Panc1 (cell line): Measurements from ENCODE around the gene CD1E. TPM values are rescaled to one million over a fixed set of nuclear protein-coding genes. Genes with fewer than 3 reads are reported as not detected.

Experiments used
- ATAC-seq: fragments of 200-7000 bp; cut with Tn5 transposase; 2 replicates; pipeline ENCODE4 v1.9.1; 2020; ENCODE audit warnings: mild to moderate bottlenecking, moderate library complexity
- BruUV-seq: library from RNA; stranded (reverse); fragments of 400-500 nt; replicated peaks from 2 replicates; lab custom pipeline; 2021; lab: Mats Ljungman, UMichigan
- CTCF ChIA-PET: fragments of 300-600 bp; sonication (Branson Sonifier 250); formaldehyde crosslinking; loops from one replicate; lab custom pipeline; 2022; ENCODE audit warnings: antibody characterized with exemption; lab: Charles Lee
- POLR2A ChIA-PET: fragments of 300-600 bp; sonication (Branson Sonifier 250); formaldehyde crosslinking; loops from one replicate; lab custom pipeline; 2022; ENCODE audit warnings: antibody characterized with exemption; lab: Charles Lee
- DNase-seq: peaks from one replicate; pipeline ENCODE4 v3.0.0-alpha.2; 2010; ENCODE audit warnings: low read depth, low spot score
- H3K27ac ChIP-seq: 2 replicates; pipeline ENCODE4 v1.5.1; 2011; ENCODE audit warnings: mild to moderate bottlenecking, low read length, inconsistent platforms
- H3K27me3 ChIP-seq: fragments of 200-500 bp; sonication (Bioruptor generic); 2 replicates; pipeline ENCODE4 v1.6.0; 2014; ENCODE audit warnings: low read length, inconsistent platforms; ENCODE audit not compliant: control insufficient read depth, insufficient read depth
- H3K36me3 ChIP-seq: fragments of 200-500 bp; sonication (Bioruptor generic); 2 replicates; pipeline ENCODE4 v1.5.1; 2014; ENCODE audit warnings: inconsistent platforms, mild to moderate bottlenecking, low read length, moderate library complexity; ENCODE audit not compliant: control insufficient read depth, insufficient read depth
- H3K4me1 ChIP-seq: 2 replicates; pipeline ENCODE4 v1.5.1; 2011; ENCODE audit warnings: inconsistent platforms, mild to moderate bottlenecking, low read length, moderate library complexity; ENCODE audit not compliant: control insufficient read depth, insufficient read depth
- H3K4me3 ChIP-seq, 2 experiments: 2 replicates each; pipeline ENCODE4 v1.5.1; 2011 to 2012; ENCODE audit warnings: low read depth in 2 of 2, low read length in 2 of 2, mild to moderate bottlenecking in 2 of 2, inconsistent platforms in 1 of 2, moderate library complexity in 1 of 2
- H3K9me3 ChIP-seq: fragments of 200-500 bp; sonication (Bioruptor generic); 2 replicates; pipeline ENCODE4 v1.5.1; 2014; ENCODE audit warnings: low read depth, mild to moderate bottlenecking, inconsistent platforms, low read length, moderate library complexity; ENCODE audit not compliant: control insufficient read depth, insufficient read depth
- POLR2AphosphoS5 ChIP-seq: IDR thresholded peaks from 2 replicates; pipeline ENCODE4 v1.6.1; 2012; ENCODE audit warnings: mild to moderate bottlenecking, low read depth, low read length, moderate library complexity
- REST ChIP-seq, 2 experiments: IDR thresholded peaks; 2 replicates each; pipeline ENCODE4 v1.6.1; 2011 to 2012; ENCODE audit warnings: low read depth in 2 of 2, control low read depth in 1 of 2, low read length in 1 of 2, mild to moderate bottlenecking in 1 of 2, moderate library complexity in 1 of 2; ENCODE audit not compliant: insufficient read depth in 1 of 2
- SIN3A ChIP-seq: IDR thresholded peaks from 2 replicates; pipeline ENCODE4 v1.6.1; 2012; ENCODE audit warnings: low read depth, mild to moderate bottlenecking, low read length, moderate library complexity, borderline replicate concordance; ENCODE audit not compliant: insufficient read depth
- TCF7L2 ChIP-seq: IDR thresholded peaks from 2 replicates; pipeline ENCODE4 v1.6.1; 2011; ENCODE audit warnings: mild to moderate bottlenecking, low read depth, low read length, inconsistent platforms
- in situ Hi-C: cut with HindIII; loops from 2 replicates; pipeline ENCODE4 v1.10.0; 2016; ENCODE audit warnings: low sequenced_read_pairs, low pct_unique_long_range_greater_than_20kb
- intact Hi-C: fragments of 100-400 bp; cut with micrococcal nuclease; formaldehyde crosslinking; loops from one replicate; pipeline ENCODE4 v1.10.0; 2022; ENCODE audit not compliant: unreplicated experiment
- total RNA-seq: library from RNA; stranded (reverse); gene quantifications from one replicate; pipeline ENCODE4 v1.2.1, GENCODE V29; 2021; ENCODE audit not compliant: unreplicated experiment
- TF ChIP-seq, protein P1 (sequence below): fragments of 450-650 bp; IDR thresholded peaks from 2 replicates; pipeline ENCODE4 v1.5.1; 2017; ENCODE audit warnings: mild to moderate bottlenecking

CD1E gene
- total RNA-seq, 1 experiment from 2014 or later = not detected

DNA sequence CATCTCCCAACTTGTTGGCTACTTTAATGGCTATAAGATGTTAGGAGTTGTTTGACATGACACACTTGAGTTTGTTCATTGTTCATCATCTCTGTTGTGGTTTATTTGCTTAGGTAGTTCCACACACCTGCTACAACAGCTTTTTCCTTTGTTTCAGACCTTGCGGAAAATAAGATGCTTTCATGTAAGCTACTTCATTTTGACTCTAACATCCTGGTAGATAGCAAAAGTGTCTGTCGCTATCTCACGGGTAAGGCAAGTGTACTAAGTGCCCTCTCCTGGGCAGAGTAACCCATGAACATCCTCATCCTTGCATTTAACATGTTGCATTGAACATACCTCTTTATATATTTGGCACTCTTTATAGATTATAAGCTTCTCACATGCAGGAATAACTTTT, 47.2 kb downstream of the CD1E start:
- Histone ChIP-seq H3K27me3 (no peaks in the 10 kb centered on the region), H3K36me3 (no peaks in the 10 kb centered on the region), H3K4me3 (no peak overlapping the region), H3K4me1 (no peaks in the 10 kb centered on the region), H3K9me3 (no peaks in the 10 kb centered on the region), H3K27ac (no peak overlapping the region)
- intact Hi-C loops = no loop called here
- ChIA-PET POLR2A (no interaction called here), CTCF (no interaction called here)
- ATAC-seq = no peak
- DNase-seq = no peak
- TF ChIP-seq, protein P1, sequence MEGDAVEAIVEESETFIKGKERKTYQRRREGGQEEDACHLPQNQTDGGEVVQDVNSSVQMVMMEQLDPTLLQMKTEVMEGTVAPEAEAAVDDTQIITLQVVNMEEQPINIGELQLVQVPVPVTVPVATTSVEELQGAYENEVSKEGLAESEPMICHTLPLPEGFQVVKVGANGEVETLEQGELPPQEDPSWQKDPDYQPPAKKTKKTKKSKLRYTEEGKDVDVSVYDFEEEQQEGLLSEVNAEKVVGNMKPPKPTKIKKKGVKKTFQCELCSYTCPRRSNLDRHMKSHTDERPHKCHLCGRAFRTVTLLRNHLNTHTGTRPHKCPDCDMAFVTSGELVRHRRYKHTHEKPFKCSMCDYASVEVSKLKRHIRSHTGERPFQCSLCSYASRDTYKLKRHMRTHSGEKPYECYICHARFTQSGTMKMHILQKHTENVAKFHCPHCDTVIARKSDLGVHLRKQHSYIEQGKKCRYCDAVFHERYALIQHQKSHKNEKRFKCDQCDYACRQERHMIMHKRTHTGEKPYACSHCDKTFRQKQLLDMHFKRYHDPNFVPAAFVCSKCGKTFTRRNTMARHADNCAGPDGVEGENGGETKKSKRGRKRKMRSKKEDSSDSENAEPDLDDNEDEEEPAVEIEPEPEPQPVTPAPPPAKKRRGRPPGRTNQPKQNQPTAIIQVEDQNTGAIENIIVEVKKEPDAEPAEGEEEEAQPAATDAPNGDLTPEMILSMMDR = no peak
- TF ChIP-seq TCF7L2 (no peak), POLR2AphosphoS5 (no peak), SIN3A (no peak)
- no TSS peak for BruUV-seq
- in situ Hi-C loops = no loop called here

GRCh38 chr1:158407092-158407491, 53.4 kb downstream of the CD1E start:
- CTCF ChIA-PET = interaction anchor here (0.7 kb wide), 1 partner anchor 10 kb away, joined by 7 read pairs; no protein-coding TSS in a partner anchor
- intact Hi-C loops = no loop called here

More at GRCh38 chr1:158407092-158407491, 53.4 kb downstream of the CD1E start:
- no peaks in the 10 kb centered on the region for H3K4me1 ChIP-seq
- no peaks in the 10 kb centered on the region for H3K36me3 ChIP-seq
- no peak overlapping the region for H3K4me3 ChIP-seq
- POLR2A ChIA-PET = no interaction called here
- in situ Hi-C loops = no loop called here
- TF ChIP-seq POLR2AphosphoS5 (no peak), TCF7L2 (no peak), SIN3A (no peak), REST (IDR thresholded peaks at IDR 0.05; ENCODE audit: insufficient read depth in 1 of 2, low read depth in 2 of 2, low read length in 1 of 2) (no peak)
- TF ChIP-seq, protein P1 = no peak
- H3K9me3 ChIP-seq = no peaks in the 10 kb centered on the region
- H3K27me3 ChIP-seq = no peaks in the 10 kb centered on the region
- no peak overlapping the region for H3K27ac ChIP-seq
- DNase-seq = no peak
- BruUV-seq = no TSS peak
- ATAC-seq = no peak

Other genes starting within 250 kb of the CD1E start
- not detected for gene CD1D, start 173.0 kb upstream of the CD1E start, total RNA-seq
- gene CD1A, start 99.5 kb upstream of the CD1E start, total RNA-seq = not detected
- not detected for gene CD1C, start 64.0 kb upstream of the CD1E start, total RNA-seq
- not detected for gene CD1B, start 22.4 kb upstream of the CD1E start, total RNA-seq
- gene OR10T2, start 45.6 kb downstream of the CD1E start, total RNA-seq = not detected
- gene OR10K2, start 72.3 kb downstream of the CD1E start, total RNA-seq = not detected
- not detected for gene OR10K1, start 107.9 kb downstream of the CD1E start, total RNA-seq
- not detected for gene OR10R2, start 118.3 kb downstream of the CD1E start, total RNA-seq
- gene OR6Y1, start 200.5 kb downstream of the CD1E start, total RNA-seq = not detected
- not detected for gene OR6P1, start 216.7 kb downstream of the CD1E start, total RNA-seq
- not detected for gene OR10X1, start 226.0 kb downstream of the CD1E start, total RNA-seq